IMR-90 (cell line): ENCODE results near the gene ZNF622. TPM values are rescaled to one million over a fixed set of nuclear protein-coding genes. Genes with fewer than 3 reads are reported as not detected.

ENCODE experiments used
- ATAC-seq: fragments of 200-7000 bp; cut with Tn5 transposase; 2 replicates; pipeline ENCODE4 v1.9.1; 2020; ENCODE audit warnings: low read depth, mild to moderate bottlenecking, moderate library complexity
- BruUV-seq: library from RNA; stranded (reverse); fragments of 400-500 nt; replicated peaks from 2 replicates; lab custom pipeline; 2021; lab: Mats Ljungman, UMichigan
- CTCF ChIA-PET: fragments of 300-600 bp; formaldehyde crosslinking; extraction: SDS; loops from one replicate; lab custom pipeline; 2021; ENCODE audit warnings: antibody characterized with exemption; lab: Yijun Ruan, JAX
- POLR2A ChIA-PET: fragments of 300-600 bp; sonication (Branson Sonifier 250); formaldehyde crosslinking; loops from one replicate; lab custom pipeline; 2022; ENCODE audit warnings: antibody characterized with exemption; ENCODE audit not compliant: unreplicated experiment; lab: Charles Lee
- DNase-seq: peaks from one replicate; pipeline ENCODE4 v3.0.0; 2013
- H2AFZ ChIP-seq: replicated peaks from 2 replicates; pipeline ENCODE3; 2013; ENCODE audit warnings: low read length, mild to moderate bottlenecking; ENCODE audit not compliant: poor library complexity
- H2AK5ac ChIP-seq: 2 replicates; pipeline ENCODE4 v1.6.1; 2013; ENCODE audit warnings: low read depth, low read length, inconsistent platforms
- H2AK9ac ChIP-seq: replicated peaks from 2 replicates; pipeline ENCODE3; 2013; ENCODE audit warnings: mild to moderate bottlenecking, low read depth, low read length, moderate library complexity; ENCODE audit not compliant: poor library complexity
- H2BK120ac ChIP-seq: 2 replicates; pipeline ENCODE4 v1.6.1; 2013; ENCODE audit warnings: low read depth, low read length, inconsistent platforms
- H2BK15ac ChIP-seq: 3 replicates; pipeline ENCODE4 v1.6.1; 2013; ENCODE audit warnings: low read depth, low read length, inconsistent platforms
- H2BK20ac ChIP-seq: 2 replicates; pipeline ENCODE4 v1.6.1; 2013; ENCODE audit warnings: low read depth, mild to moderate bottlenecking, inconsistent platforms, low read length, moderate library complexity
- H2BK5ac ChIP-seq: 2 replicates; pipeline ENCODE4 v1.6.1; 2013; ENCODE audit warnings: mild to moderate bottlenecking, low read depth, low read length, inconsistent platforms; ENCODE audit not compliant: poor library complexity, severe bottlenecking
- H3K14ac ChIP-seq: replicated peaks from 2 replicates; pipeline ENCODE4 v1.6.1; 2013; ENCODE audit warnings: low read depth, low read length, inconsistent platforms
- H3K18ac ChIP-seq: 2 replicates; pipeline ENCODE4 v1.6.1; 2013; ENCODE audit warnings: low read depth, low read length, control low read depth
- H3K23ac ChIP-seq: 2 replicates; pipeline ENCODE4 v1.6.1; 2013; ENCODE audit warnings: low read depth, low read length, inconsistent platforms
- H3K27ac ChIP-seq: 2 replicates; pipeline ENCODE4 v1.5.1; 2013; ENCODE audit warnings: mild to moderate bottlenecking, control low read depth, low read length; ENCODE audit not compliant: insufficient read depth
- H3K27me3 ChIP-seq: 2 replicates; pipeline ENCODE4 v1.6.1; 2013; ENCODE audit warnings: low read length; ENCODE audit not compliant: control insufficient read depth, insufficient read depth
- H3K36me3 ChIP-seq: 2 replicates; pipeline ENCODE4 v1.6.1; 2013; ENCODE audit warnings: low read length, mixed read lengths; ENCODE audit not compliant: control insufficient read depth, insufficient read depth
- H3K4ac ChIP-seq: 2 replicates; pipeline ENCODE4 v1.6.1; 2013; ENCODE audit warnings: low read depth, low read length, inconsistent platforms
- H3K4me1 ChIP-seq: 2 replicates; pipeline ENCODE4 v1.6.1; 2013; ENCODE audit warnings: low read length, mixed read lengths; ENCODE audit not compliant: control insufficient read depth, insufficient read depth
- H3K4me2 ChIP-seq: 2 replicates; pipeline ENCODE4 v1.6.1; 2013; ENCODE audit warnings: low read depth, mild to moderate bottlenecking, control low read depth, low read length, moderate library complexity
- H3K4me3 ChIP-seq: 2 replicates; pipeline ENCODE4 v1.5.1; 2013; ENCODE audit warnings: low read depth, mild to moderate bottlenecking, control low read depth, low read length, moderate library complexity; ENCODE audit not compliant: insufficient read depth
- H3K56ac ChIP-seq: 2 replicates; pipeline ENCODE4 v1.6.1; 2013; ENCODE audit warnings: low read length, inconsistent platforms; ENCODE audit not compliant: insufficient read depth; ENCODE audit errors: extremely low read depth
- H3K79me1 ChIP-seq, 2 experiments: 2 replicates each; pipeline ENCODE4 v1.6.1; 2013; ENCODE audit warnings: low read length in 2 of 2, inconsistent platforms in 1 of 2, low read depth in 1 of 2
- H3K9ac ChIP-seq: 2 replicates; pipeline ENCODE4 v1.6.1; 2013; ENCODE audit warnings: low read depth, low read length, control low read depth
- H3K9me1 ChIP-seq: 2 replicates; pipeline ENCODE4 v1.6.1; 2013; ENCODE audit warnings: low read length, inconsistent platforms; ENCODE audit not compliant: insufficient read depth
- H3K9me3 ChIP-seq: 2 replicates; pipeline ENCODE4 v1.6.1; 2013; ENCODE audit warnings: low read length; ENCODE audit not compliant: control insufficient read depth, insufficient read depth
- H4K20me1 ChIP-seq: 2 replicates; pipeline ENCODE4 v1.6.1; 2013; ENCODE audit warnings: low read length, inconsistent platforms; ENCODE audit not compliant: insufficient read depth
- H4K5ac ChIP-seq: 2 replicates; pipeline ENCODE4 v1.6.1; 2013; ENCODE audit warnings: mild to moderate bottlenecking, low read depth, low read length, control low read depth
- H4K8ac ChIP-seq, 2 experiments: 2 replicates each; pipeline ENCODE4 v1.6.1; 2013; ENCODE audit warnings: low read depth in 2 of 2, low read length in 2 of 2, control low read depth in 1 of 2, inconsistent platforms in 1 of 2
- H4K91ac ChIP-seq: 2 replicates; pipeline ENCODE4 v1.6.1; 2013; ENCODE audit warnings: low read depth, low read length, inconsistent platforms; ENCODE audit not compliant: insufficient read depth
- CHD1 ChIP-seq: IDR thresholded peaks from 2 replicates; pipeline ENCODE4 v1.6.1; 2012; ENCODE audit warnings: low read depth, low read length, improper control_type of control experiment
- CTCF ChIP-seq: conservative IDR thresholded peaks from 2 replicates; pipeline ENCODE4 v1.5.1; 2012; ENCODE audit warnings: mild to moderate bottlenecking, low read depth, low read length, improper control_type of control experiment
- ELK1 ChIP-seq: fragments of 150-350 bp; IDR thresholded peaks from 2 replicates; pipeline ENCODE4 v1.6.1; 2016; ENCODE audit warnings: low read depth, mild to moderate bottlenecking, low read length, moderate library complexity, borderline replicate concordance
- FOS ChIP-seq: fragments of 150-350 bp; IDR thresholded peaks from 2 replicates; pipeline ENCODE4 v1.6.1; 2016; ENCODE audit warnings: low read depth, low read length
- POLR2A ChIP-seq: IDR thresholded peaks from 2 replicates; pipeline ENCODE4 v1.6.1; 2012; ENCODE audit warnings: mild to moderate bottlenecking, low read depth, low read length
- RAD21 ChIP-seq: IDR thresholded peaks from 2 replicates; pipeline ENCODE4 v1.6.1; 2012; ENCODE audit warnings: low read length, improper control_type of control experiment
- RFX5 ChIP-seq: IDR thresholded peaks from 2 replicates; pipeline ENCODE4 v1.8.0; 2012; ENCODE audit warnings: low read depth, mild to moderate bottlenecking, low read length, moderate library complexity
- USF2 ChIP-seq: fragments of 150-350 bp; IDR thresholded peaks from 2 replicates; pipeline ENCODE4 v1.6.1; 2017; ENCODE audit warnings: mild to moderate bottlenecking, antibody characterized with exemption, low read length, low read depth
- dilution Hi-C: fragments of 300-500 bp; cut with HindIII; formaldehyde crosslinking; loops from one replicate; pipeline ENCODE4 v1.14.3; 2018; ENCODE audit warnings: low sequenced_read_pairs; ENCODE audit not compliant: unreplicated experiment
- in situ Hi-C: fragments of 300-500 bp; cut with MboI; formaldehyde crosslinking; loops from 3 replicates; pipeline ENCODE4 v1.14.3; 2019; ENCODE audit warnings: low sequenced_read_pairs, inconsistent platforms, mixed read lengths
- intact Hi-C: fragments of 100-400 bp; cut with micrococcal nuclease; formaldehyde crosslinking; loops from 2 replicates; pipeline ENCODE4 v1.10.0; 2022
- polyA plus RNA-seq, 3 experiments: library from polyadenylated mRNA; depleted of rRNA; stranded (reverse); fragments of >200 nt; gene quantifications; 2 replicates each; pipeline ENCODE4 v1.2.3, GENCODE V29; 2012; ENCODE audit warnings: low replicate concordance in 1 of 3
- total RNA-seq: library from RNA; depleted of rRNA; stranded (reverse); fragments of >200 nt; gene quantifications from 2 replicates; pipeline ENCODE4 v1.2.3, GENCODE V29; 2012

The ZNF622 gene
- total and polyA plus RNA-seq, 2 of the 4 experiments (the other 2 are of a cell fraction): 19.5 to 49.3 TPM

- H3K56ac ChIP-seq: no peak overlapping the region
- dilution Hi-C loops: no loop called here
- H3K4ac ChIP-seq: no peak overlapping the region
- H3K9me3 ChIP-seq: no peaks in the 10 kb centered on the region
- H3K9ac ChIP-seq: no peak overlapping the region
- H3K18ac ChIP-seq: no peak overlapping the region
- intact Hi-C loops: no loop called here
- no peak overlapping the region for H2BK20ac ChIP-seq
- no peak for TF ChIP-seq CHD1
- TF ChIP-seq CTCF: no peak
- no peak for TF ChIP-seq POLR2A
- TF ChIP-seq RAD21: no peak
- no peak for TF ChIP-seq RFX5
- no peak for TF ChIP-seq FOS
- TF ChIP-seq ELK1: no peak
- no peak for TF ChIP-seq USF2
- peaks cover 13 to 71% of the 10 kb centered on the region in 2 experiments for H3K79me1 ChIP-seq
- peaks cover 55% of the 10 kb centered on the region for H4K20me1 ChIP-seq
- H2AFZ ChIP-seq: no peak overlapping the region
- H3K23ac ChIP-seq: no peak overlapping the region
- no peak overlapping the region for H2BK5ac ChIP-seq
- no peak overlapping the region for H3K4me3 ChIP-seq
- DNase-seq (no peak), ATAC-seq (no peak)
- no peak overlapping the region for H4K91ac ChIP-seq
- in situ Hi-C loops: no loop called here
- no peak overlapping the region for H2BK120ac ChIP-seq
- no peak overlapping the region for H2AK5ac ChIP-seq
- H3K9me1 ChIP-seq: peaks cover 17% of the 10 kb centered on the region
- no peak overlapping the region for H3K27ac ChIP-seq
- no peak overlapping the region for H2BK15ac ChIP-seq
- H4K8ac ChIP-seq: no peak overlapping the region
- peaks cover 19% of the 10 kb centered on the region for H3K4me1 ChIP-seq
- peaks cover 32% of the 10 kb centered on the region for H3K36me3 ChIP-seq
- ChIA-PET POLR2A (interaction anchor here (0.6 kb wide), 1 partner anchor 30 kb away, joined by 6 read pairs; no protein-coding TSS in a partner anchor), CTCF (interaction anchor here (0.6 to 1.1 kb wide), 3 partner anchors 9 to 1358 kb away, joined by 3 to 5 read pairs (median 3); no protein-coding TSS in a partner anchor)
- H3K14ac ChIP-seq: no peak overlapping the region
- H2AK9ac ChIP-seq: no peak overlapping the region
- H4K5ac ChIP-seq: no peak overlapping the region
- peak overlapping the region; percentile 22; the same call in 1 of the 2 replicates for H3K4me2 ChIP-seq
- no TSS peak for BruUV-seq
- H3K27me3 ChIP-seq: no peaks in the 10 kb centered on the region
Measured at GRCh38 chr5:16459451-16459850, 6.1 kb downstream of the ZNF622 start.
